ENCODE data around the gene ENAH.
"Not testable (repeated sequence)": the region's sequence is repeated elsewhere in the genome, so short reads cannot be mapped to it uniquely, and the experiment has no call there.

ENAH gene

DNA sequence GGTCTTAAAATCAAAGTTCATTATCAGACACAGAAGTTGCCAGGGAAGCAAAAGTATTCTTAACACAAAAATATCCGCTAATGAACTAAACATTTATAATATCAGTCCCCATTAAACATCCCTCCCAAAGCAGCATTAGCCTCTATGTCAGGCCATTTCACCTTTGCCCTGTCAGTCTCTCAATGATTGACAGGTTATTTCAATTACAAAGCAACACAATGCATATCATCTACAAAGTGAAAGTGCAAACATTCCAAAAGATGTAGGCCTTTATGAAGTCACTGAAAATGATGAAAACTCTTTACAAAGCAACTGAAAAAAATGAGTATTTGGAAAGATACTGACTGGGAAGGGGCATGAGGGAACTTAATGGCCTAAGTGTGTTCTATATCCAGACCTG, 14.1 kb downstream of the ENAH start:
- Histone ChIP-seq H3K4me3 (ENCODE audit: low read depth, low read length, poor library complexity, severe bottlenecking) (no peak overlapping the region), H3K9me2 (ENCODE audit: low read depth, low read length) (no peaks in the 10 kb centered on the region), H3K9ac (ENCODE audit: low read length) (no peak overlapping the region), H3K27me3 (ENCODE audit: insufficient read depth, low read length) (peaks cover 4% of the 10 kb centered on the region; the same call in 1 of the 2 replicates), H3K79me2 (ENCODE audit: insufficient read depth, low read length) (no peaks in the 10 kb centered on the region), H3K27ac (ENCODE audit: low read depth, low read length, poor library complexity, severe bottlenecking) (no peak overlapping the region), H2AFZ (ENCODE audit: low read length) (no peak overlapping the region), H3K4me1 (ENCODE audit: insufficient read depth, low read length, severe bottlenecking) (no peaks in the 10 kb centered on the region), H3K9me3 (ENCODE audit: low read length) (no peaks in the 10 kb centered on the region), H4K20me1 (ENCODE audit: insufficient read depth, low read length) (no peaks in the 10 kb centered on the region), H3F3A (ENCODE audit: insufficient read depth, low read length) (no peaks in the 10 kb centered on the region), H3K36me3 (ENCODE audit: insufficient read depth, low read length) (no peaks in the 10 kb centered on the region), H3K4me2 (ENCODE audit: low read length) (no peak overlapping the region)
- TF ChIP-seq, protein P1, sequence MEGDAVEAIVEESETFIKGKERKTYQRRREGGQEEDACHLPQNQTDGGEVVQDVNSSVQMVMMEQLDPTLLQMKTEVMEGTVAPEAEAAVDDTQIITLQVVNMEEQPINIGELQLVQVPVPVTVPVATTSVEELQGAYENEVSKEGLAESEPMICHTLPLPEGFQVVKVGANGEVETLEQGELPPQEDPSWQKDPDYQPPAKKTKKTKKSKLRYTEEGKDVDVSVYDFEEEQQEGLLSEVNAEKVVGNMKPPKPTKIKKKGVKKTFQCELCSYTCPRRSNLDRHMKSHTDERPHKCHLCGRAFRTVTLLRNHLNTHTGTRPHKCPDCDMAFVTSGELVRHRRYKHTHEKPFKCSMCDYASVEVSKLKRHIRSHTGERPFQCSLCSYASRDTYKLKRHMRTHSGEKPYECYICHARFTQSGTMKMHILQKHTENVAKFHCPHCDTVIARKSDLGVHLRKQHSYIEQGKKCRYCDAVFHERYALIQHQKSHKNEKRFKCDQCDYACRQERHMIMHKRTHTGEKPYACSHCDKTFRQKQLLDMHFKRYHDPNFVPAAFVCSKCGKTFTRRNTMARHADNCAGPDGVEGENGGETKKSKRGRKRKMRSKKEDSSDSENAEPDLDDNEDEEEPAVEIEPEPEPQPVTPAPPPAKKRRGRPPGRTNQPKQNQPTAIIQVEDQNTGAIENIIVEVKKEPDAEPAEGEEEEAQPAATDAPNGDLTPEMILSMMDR (IDR thresholded peaks at IDR 0.05; ENCODE audit: low read length): no peak
- TF ChIP-seq EZH2 (IDR thresholded peaks at IDR 0.05; ENCODE audit: borderline replicate concordance, low read length): no peak

DNA sequence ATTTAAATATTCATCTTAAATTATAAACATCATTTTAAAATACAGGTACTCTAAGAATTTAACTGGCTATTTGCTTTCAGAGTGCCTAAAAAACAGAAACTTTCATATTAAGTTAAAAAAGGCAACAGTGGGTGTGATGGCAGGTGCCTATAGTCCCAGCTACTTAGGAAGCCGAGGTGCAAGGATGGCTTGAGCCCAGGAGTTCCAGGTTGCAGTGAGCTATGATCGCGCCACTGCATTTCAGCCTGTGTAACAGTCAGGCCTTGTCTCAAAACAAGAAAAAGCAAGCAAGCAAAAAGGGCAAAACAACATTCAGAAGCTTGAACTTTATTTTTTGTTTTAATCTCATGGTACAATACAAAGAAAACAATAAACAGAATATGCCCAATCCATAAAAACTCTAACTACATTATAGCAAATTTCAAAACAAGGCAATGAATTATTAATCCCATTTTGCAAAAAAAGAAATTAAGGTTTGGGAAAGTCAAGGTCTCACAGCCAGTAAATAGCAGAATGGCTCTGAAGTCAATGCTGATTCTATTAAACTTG, 15.2 kb downstream of the ENAH start:
- no peaks in the 10 kb centered on the region for H4K20me1 ChIP-seq (ENCODE audit: insufficient read depth, low read length)
- peaks cover 4% of the 10 kb centered on the region; the same call in 1 of the 2 replicates for H3K27me3 ChIP-seq (ENCODE audit: insufficient read depth, low read length)
- no peaks in the 10 kb centered on the region for H3F3A ChIP-seq (ENCODE audit: insufficient read depth, low read length)
- H3K4me2 ChIP-seq (ENCODE audit: low read length): no peak overlapping the region
- H3K36me3 ChIP-seq (ENCODE audit: insufficient read depth, low read length): no peaks in the 10 kb centered on the region
- H3K4me1 ChIP-seq (ENCODE audit: insufficient read depth, low read length, severe bottlenecking): no peaks in the 10 kb centered on the region
- H3K27ac ChIP-seq (ENCODE audit: low read depth, low read length, poor library complexity, severe bottlenecking): no peak overlapping the region
- H3K9me2 ChIP-seq (ENCODE audit: low read depth, low read length): no peaks in the 10 kb centered on the region
- TF ChIP-seq, protein P1 (IDR thresholded peaks at IDR 0.05; ENCODE audit: low read length): no peak
- no peak for TF ChIP-seq EZH2 (IDR thresholded peaks at IDR 0.05; ENCODE audit: borderline replicate concordance, low read length)
- no peak overlapping the region for H3K9ac ChIP-seq (ENCODE audit: low read length)
- H3K9me3 ChIP-seq (ENCODE audit: low read length): no peaks in the 10 kb centered on the region
- no peak overlapping the region for H3K4me3 ChIP-seq (ENCODE audit: low read depth, low read length, poor library complexity, severe bottlenecking)
- H3K79me2 ChIP-seq (ENCODE audit: insufficient read depth, low read length): no peaks in the 10 kb centered on the region
- no peak overlapping the region for H2AFZ ChIP-seq (ENCODE audit: low read length)

DNA sequence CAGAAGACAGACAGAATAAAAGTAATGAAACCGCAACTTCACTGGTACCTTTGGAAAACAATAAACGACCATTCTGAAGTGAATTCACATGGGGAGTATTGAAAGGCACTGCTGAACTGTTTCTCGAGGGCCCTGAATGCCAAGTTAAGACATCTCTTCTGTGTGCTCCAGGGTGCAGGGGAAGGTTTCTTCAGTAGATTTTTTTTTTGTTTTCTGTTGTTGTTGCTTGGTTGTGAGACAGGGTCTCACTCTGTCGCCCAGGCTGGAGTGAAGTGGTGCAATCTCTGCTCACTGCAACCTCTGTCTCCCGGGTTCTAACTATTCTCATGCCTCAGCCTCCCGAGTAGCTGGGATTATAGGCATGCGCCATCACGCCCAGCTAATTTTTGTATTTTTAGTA, 15.9 kb downstream of the ENAH start:
- H3K27ac ChIP-seq (ENCODE audit: low read depth, low read length, poor library complexity, severe bottlenecking); H3K4me1 ChIP-seq (ENCODE audit: insufficient read depth, low read length, severe bottlenecking); H3K4me2 ChIP-seq (ENCODE audit: low read length); H3K9me2 ChIP-seq (ENCODE audit: low read depth, low read length); H3F3A ChIP-seq (ENCODE audit: insufficient read depth, low read length); H3K9ac ChIP-seq (ENCODE audit: low read length); H3K79me2 ChIP-seq (ENCODE audit: insufficient read depth, low read length); H3K4me3 ChIP-seq (ENCODE audit: low read depth, low read length, poor library complexity, severe bottlenecking); H3K27me3 ChIP-seq (ENCODE audit: insufficient read depth, low read length); H3K36me3 ChIP-seq (ENCODE audit: insufficient read depth, low read length); H4K20me1 ChIP-seq (ENCODE audit: insufficient read depth, low read length); H2AFZ ChIP-seq (ENCODE audit: low read length); H3K9me3 ChIP-seq (ENCODE audit: low read length): not testable (repeated sequence)

DNA sequence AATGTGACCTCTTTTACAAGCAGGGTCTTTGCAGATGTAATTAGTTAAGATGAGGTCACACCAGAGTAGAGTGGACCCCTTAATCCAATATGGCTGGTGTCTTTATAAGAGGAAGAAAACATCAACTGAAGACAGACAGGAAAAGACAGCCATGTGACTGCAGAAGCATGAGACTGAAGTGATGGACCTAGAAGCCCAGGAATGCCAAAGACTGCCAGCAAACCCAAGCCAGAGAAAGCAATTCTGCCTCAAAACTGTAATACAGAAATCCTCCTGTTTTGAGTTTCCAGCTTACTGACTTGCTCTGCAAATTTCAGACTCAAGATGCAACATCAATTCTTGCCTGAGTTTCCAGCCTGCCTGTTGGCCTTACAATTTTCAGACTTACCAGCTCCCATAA, 17.3 kb downstream of the ENAH start:
- Histone ChIP-seq H3K9me2 (ENCODE audit: low read depth, low read length) (no peaks in the 10 kb centered on the region), H3K4me3 (ENCODE audit: low read depth, low read length, poor library complexity, severe bottlenecking) (no peak overlapping the region), H3K27me3 (ENCODE audit: insufficient read depth, low read length) (peaks cover 4% of the 10 kb centered on the region; the same call in 1 of the 2 replicates), H3K79me2 (ENCODE audit: insufficient read depth, low read length) (no peaks in the 10 kb centered on the region), H3K36me3 (ENCODE audit: insufficient read depth, low read length) (no peaks in the 10 kb centered on the region), H3K4me2 (ENCODE audit: low read length) (no peak overlapping the region), H2AFZ (ENCODE audit: low read length) (no peak overlapping the region), H3K9ac (ENCODE audit: low read length) (no peak overlapping the region), H3K27ac (ENCODE audit: low read depth, low read length, poor library complexity, severe bottlenecking) (no peak overlapping the region), H4K20me1 (ENCODE audit: insufficient read depth, low read length) (no peaks in the 10 kb centered on the region), H3K9me3 (ENCODE audit: low read length) (no peaks in the 10 kb centered on the region), H3K4me1 (ENCODE audit: insufficient read depth, low read length, severe bottlenecking) (no peaks in the 10 kb centered on the region), H3F3A (ENCODE audit: insufficient read depth, low read length) (no peaks in the 10 kb centered on the region)
- TF ChIP-seq EZH2 (IDR thresholded peaks at IDR 0.05; ENCODE audit: borderline replicate concordance, low read length): no peak
- TF ChIP-seq, protein P1 (IDR thresholded peaks at IDR 0.05; ENCODE audit: low read length): no peak

DNA sequence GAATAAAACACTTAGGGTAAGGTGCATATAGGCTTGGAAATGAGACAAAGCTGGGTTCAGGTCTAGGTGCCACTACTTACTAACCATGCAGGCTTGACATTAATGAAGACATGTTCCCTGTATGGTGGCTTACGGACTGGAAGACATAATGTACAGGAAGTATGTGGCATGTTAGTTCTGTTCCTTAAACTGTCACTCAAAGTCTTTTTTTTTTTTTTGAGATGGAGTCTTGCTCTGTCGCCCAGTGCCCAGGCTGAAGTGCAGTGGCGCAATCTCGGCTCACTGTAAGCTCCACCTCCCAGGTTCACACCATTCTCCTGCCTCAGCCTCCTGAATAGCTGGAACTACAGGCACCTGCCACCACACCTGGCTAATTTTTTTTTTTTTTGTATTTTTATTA, 20.1 kb downstream of the ENAH start:
- not testable (repeated sequence) for H3K9me2 ChIP-seq (ENCODE audit: low read depth, low read length); H3K9ac ChIP-seq (ENCODE audit: low read length); H3K4me3 ChIP-seq (ENCODE audit: low read depth, low read length, poor library complexity, severe bottlenecking); H4K20me1 ChIP-seq (ENCODE audit: insufficient read depth, low read length); H3K27ac ChIP-seq (ENCODE audit: low read depth, low read length, poor library complexity, severe bottlenecking); H3K36me3 ChIP-seq (ENCODE audit: insufficient read depth, low read length); H3F3A ChIP-seq (ENCODE audit: insufficient read depth, low read length); H2AFZ ChIP-seq (ENCODE audit: low read length); H3K4me2 ChIP-seq (ENCODE audit: low read length); H3K9me3 ChIP-seq (ENCODE audit: low read length); H3K27me3 ChIP-seq (ENCODE audit: insufficient read depth, low read length); H3K4me1 ChIP-seq (ENCODE audit: insufficient read depth, low read length, severe bottlenecking); H3K79me2 ChIP-seq (ENCODE audit: insufficient read depth, low read length)
